HG03432 (cell line): Measurements from ENCODE around the gene SWAP70.
"Not testable (repeated sequence)": the region's sequence is repeated elsewhere in the genome, so short reads cannot be mapped to it uniquely, and the experiment has no call there.

Experiments used
- ATAC-seq: cut with Tn5 transposase; IDR thresholded peaks from one replicate; pipeline ENCODE4 v1.9.1; 2021; ENCODE audit warnings: mild to moderate bottlenecking, moderate library complexity; ENCODE audit not compliant: unreplicated experiment

The SWAP70 gene

DNA sequence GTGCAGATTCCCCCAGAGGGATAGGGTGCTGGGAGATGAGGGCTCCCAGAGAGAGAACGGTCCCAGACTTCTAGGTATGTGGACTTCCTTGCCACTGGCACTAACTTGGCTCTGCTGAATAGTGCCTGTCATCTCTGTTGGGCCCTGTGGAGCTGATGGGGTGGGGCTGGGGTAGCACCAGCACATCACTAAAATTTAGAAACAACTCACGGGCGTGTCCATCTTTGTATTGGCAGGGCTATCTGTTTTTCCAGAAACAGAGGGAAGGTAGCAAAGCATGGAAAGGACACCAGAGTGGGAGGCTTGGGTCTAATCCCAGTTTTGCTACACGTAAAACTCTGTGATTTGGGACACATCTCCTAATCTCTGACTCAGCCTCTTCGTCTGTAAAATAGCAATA lies 25.8 kb downstream of the SWAP70 start:
- ATAC-seq = peak; percentile 25

DNA sequence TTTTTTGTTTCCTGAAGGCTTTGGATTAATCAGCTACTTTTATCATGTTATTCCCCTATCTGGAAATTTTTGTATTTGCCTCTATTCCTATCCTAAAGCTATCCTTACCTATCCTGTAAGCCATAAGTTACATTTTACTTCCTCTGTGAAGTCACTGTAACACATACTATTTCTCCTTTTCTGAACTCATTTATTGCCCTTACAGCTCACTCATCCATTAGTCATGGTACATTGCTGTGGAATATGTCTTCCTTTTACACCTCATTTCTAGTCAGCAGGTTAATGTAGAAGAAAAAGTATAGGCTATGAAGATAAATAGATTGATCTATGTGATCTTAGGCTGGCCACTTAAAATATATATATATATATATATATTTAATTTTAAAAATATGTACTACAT lies 28.0 kb downstream of the SWAP70 start:
- ATAC-seq = no peak

GRCh38 chr11:9692691-9693090 lies 28.8 kb downstream of the SWAP70 start:
- ATAC-seq = no peak

GRCh38 chr11:9693801-9694553 lies 30.1 kb downstream of the SWAP70 start:
- no peak for ATAC-seq

- ATAC-seq = not testable (repeated sequence)
These were observed 31.4 kb downstream of the SWAP70 start for GRCh38 chr11:9695228-9695627.

GRCh38 chr11:9697766-9698165 lies 33.9 kb downstream of the SWAP70 start:
- ATAC-seq = no peak

DNA sequence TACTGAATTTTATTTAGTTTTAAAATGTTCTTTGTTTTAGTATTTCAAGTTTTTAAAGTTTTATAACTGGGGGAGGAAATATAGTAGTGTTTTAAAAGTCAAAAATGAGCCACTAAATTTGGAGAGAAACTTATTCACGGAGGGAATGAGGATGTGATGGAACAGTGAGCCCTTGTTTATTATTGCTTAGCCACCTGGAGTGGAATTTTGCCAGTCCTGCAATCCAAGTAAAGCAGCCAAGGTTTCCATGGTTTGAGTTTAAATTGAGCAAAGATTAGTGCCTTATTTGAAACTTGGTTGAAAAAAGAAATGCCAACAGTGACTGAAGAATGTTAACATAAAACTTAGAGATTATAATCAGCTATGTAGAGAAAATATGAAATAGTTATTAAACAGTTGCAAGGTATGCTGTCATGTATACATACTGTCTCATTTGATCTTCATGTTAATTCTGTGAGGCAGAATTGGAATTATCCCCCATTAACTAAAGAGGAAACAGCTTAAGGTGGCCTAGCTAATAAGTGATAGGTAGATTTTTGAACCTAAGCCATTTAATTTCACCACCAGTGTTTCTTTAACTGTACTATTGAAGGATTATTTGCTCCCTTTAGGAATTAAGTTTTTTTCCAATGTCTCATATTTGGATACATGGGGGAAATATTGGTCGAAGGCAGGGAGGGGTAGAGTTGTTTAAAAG lies 36.4 kb downstream of the SWAP70 start:
- ATAC-seq = no peak

GRCh38 chr11:9701799-9702198 lies 37.9 kb downstream of the SWAP70 start:
- no peak for ATAC-seq

DNA sequence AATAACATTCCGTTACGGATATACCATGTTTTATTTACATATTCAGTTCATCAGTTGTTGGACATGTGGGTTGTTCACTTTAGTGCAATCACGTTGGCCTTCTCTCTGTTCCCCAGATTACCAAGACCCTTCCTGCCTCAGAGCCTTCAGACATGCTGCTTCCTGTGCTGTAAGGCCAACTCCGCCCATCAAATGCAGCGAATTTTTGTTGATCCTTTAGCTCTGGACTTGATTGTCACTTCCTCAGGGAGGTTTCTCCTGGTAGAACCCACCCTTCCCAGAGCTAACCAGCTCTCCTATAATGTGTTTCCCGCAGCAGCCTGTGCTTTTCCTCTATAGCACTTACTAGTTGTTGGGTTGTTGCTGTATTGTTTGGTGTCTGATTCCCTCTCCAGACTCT lies 39.4 kb downstream of the SWAP70 start:
- ATAC-seq = no peak

DNA sequence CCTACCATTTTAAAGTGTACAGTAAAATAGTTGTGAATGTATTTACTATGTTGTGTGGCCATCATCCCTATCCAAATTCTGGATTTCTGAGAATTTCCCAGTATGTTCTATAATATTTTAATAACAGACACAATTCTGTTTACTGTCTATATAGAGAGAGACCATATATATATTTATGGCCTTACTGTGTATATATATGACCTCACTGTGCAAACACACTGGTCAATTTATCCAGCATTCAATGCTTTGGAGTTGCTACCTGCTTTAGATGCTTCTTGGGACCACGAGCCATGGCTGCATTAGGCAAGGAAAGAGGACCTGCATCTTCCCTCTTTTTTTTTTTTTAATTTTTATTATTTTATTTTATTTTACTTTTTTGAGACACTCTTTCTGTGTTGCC lies 40.2 kb downstream of the SWAP70 start:
- ATAC-seq = no peak

DNA sequence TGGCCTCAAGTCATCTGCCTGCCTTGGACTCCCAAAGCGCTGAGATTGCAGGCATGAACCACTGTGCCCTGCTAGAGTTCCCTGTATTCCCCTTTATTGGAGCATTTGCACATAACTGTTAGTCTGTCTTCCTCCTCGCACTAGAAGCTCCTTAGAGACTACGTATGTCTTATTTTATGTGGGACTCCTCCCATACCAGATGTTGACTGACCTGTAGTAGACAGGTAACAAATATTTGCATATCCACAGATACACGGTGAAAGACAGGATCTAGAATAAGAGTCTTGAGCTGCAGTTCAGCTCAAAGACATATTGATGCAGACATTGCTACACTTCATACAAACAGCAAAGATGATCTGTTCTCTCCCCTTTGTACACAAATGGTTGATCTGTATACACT lies 40.7 kb downstream of the SWAP70 start:
- ATAC-seq = no peak

GRCh38 chr11:9705361-9705760 lies 41.5 kb downstream of the SWAP70 start:
- ATAC-seq = not testable (repeated sequence)

GRCh38 chr11:9708544-9708943 lies 44.7 kb downstream of the SWAP70 start:
- ATAC-seq = no peak

GRCh38 chr11:9710223-9710622 lies 46.3 kb downstream of the SWAP70 start:
- ATAC-seq = no peak

GRCh38 chr11:9710852-9711251 lies 47.0 kb downstream of the SWAP70 start:
- ATAC-seq = no peak

- ATAC-seq = no peak
These were observed 47.8 kb downstream of the SWAP70 start for GRCh38 chr11:9711454-9712307.

DNA sequence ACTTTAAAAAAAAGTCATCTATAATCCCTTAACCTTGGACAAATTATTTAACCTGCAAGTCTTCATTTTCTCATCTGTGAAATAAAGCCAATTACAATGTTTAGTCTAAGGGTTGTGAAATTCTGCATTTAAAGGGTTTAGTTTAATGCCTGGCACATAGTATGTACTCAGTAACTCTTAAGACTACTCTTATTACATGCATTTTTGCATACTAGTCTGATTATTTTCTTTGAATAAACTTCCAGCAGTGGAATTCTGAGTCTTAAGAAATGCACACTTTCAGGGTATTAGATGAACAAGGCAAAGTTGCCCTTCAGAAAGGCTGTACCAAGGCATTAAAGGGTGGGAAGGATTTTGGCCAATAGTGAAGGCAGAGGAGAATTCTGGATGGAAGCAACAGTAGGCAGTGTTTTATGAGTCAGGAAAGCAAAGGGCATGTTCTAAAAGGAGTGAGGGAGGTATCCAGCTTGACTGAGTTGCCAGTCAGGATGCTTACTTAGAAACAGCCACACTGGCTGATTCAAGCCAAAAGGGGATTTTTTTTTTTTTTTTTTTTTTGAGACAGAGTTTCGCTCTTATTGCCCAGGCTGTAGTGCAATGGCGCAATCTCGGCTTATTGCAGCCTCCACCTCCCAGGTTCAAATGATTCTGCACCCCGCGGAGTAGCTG lies 50.5 kb downstream of the SWAP70 start:
- ATAC-seq = no peak

GRCh38 chr11:9716275-9717039 lies 52.6 kb downstream of the SWAP70 start:
- ATAC-seq = peak; percentile 81

DNA sequence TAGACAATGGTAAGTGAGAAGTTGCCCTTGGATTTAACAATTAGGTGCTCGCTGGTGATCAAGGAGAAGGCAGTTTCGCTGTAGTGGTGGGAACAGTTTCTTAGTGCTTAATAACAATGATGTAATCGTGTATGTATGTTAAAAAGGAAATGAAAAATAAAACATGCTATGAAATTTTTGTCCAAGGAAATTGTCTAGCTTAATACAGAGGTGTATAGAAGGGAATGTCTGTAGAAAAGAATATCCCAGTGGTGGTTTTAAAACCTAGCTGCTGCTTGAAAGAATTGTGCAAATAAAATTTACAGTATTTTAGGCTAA lies 53.1 kb downstream of the SWAP70 start:
- no peak for ATAC-seq

GRCh38 chr11:9717719-9718118 lies 53.8 kb downstream of the SWAP70 start:
- no peak for ATAC-seq
